Lower lobe of right lung (tissue), 2 donors: Measurements from ENCODE around the gene SNX8. TPM values are rescaled to one million over a fixed set of nuclear protein-coding genes. Genes with fewer than 3 reads are reported as not detected.

ENCODE experiments used
- ATAC-seq, 2 donors: fragments of 200-7000 bp; cut with Tn5 transposase; one replicate each; pipeline ENCODE4 v1.9.1; 2020 to 2022; ENCODE audit warnings: mild to moderate bottlenecking in 2 of 2, moderate library complexity in 2 of 2
- DNase-seq: peaks from one replicate; pipeline ENCODE4 v3.0.0-alpha.2; 2020
- H3K27ac ChIP-seq: fragments of 200-600 bp; one replicate; pipeline ENCODE4 v1.8.0; 2022
- H3K27me3 ChIP-seq: fragments of 200-600 bp; one replicate; pipeline ENCODE4 v1.8.0; 2022; ENCODE audit warnings: low read depth
- H3K36me3 ChIP-seq: fragments of 200-600 bp; one replicate; pipeline ENCODE4 v1.8.0; 2022; ENCODE audit warnings: mild to moderate bottlenecking
- H3K4me1 ChIP-seq: fragments of 200-600 bp; one replicate; pipeline ENCODE4 v1.8.0; 2022
- H3K4me3 ChIP-seq: fragments of 200-600 bp; one replicate; pipeline ENCODE4 v1.8.0; 2022; ENCODE audit warnings: mild to moderate bottlenecking
- H3K9me3 ChIP-seq: fragments of 200-600 bp; one replicate; pipeline ENCODE4 v1.8.0; 2022
- CTCF ChIP-seq: fragments of 200-600 bp; IDR thresholded peaks from one replicate; pipeline ENCODE4 v1.8.0; 2022; ENCODE audit warnings: antibody characterized with exemption, mild to moderate bottlenecking
- intact Hi-C: fragments of 100-400 bp; cut with DNase I; formaldehyde crosslinking; loops from one replicate; pipeline ENCODE4 v1.11.0; 2022
- total RNA-seq: library from RNA; stranded (reverse); fragmentation: NEBNext Ultra II Directional; extraction: Animal tissue kit (Norgen Biotek cat#: 25700); gene quantifications from one replicate; pipeline ENCODE4 v1.2.1, GENCODE V29; 2021
- donor health status: DM: no; HTN: yes; CAD: no; lungs with severe emphysema.

SNX8 gene
- total RNA-seq, 1 donor from 2014 or later: 43.1 TPM

- DNase-seq (no peak), ATAC-seq (no peak)
- H3K27me3 ChIP-seq: no peaks in the 10 kb centered on the region
- intact Hi-C loops: no loop called here
- H3K4me1 ChIP-seq: no peaks in the 10 kb centered on the region
- no peak overlapping the region for H3K4me3 ChIP-seq
- TF ChIP-seq CTCF: no peak
- H3K27ac ChIP-seq: no peak overlapping the region
- H3K9me3 ChIP-seq: no peaks in the 10 kb centered on the region
- peaks cover 41% of the 10 kb centered on the region for H3K36me3 ChIP-seq
These were observed 39.1 kb downstream of the SNX8 start for GRCh38 chr7:2275101-2275500.

GRCh38 chr7:2274666-2275065 lies 39.6 kb downstream of the SNX8 start:
- H3K36me3 ChIP-seq: peaks cover 41% of the 10 kb centered on the region
- no peak for DNase-seq
- ATAC-seq: peak in 1 of 2 donors; percentile 21

GRCh38 chr7:2273866-2274265 lies 40.4 kb downstream of the SNX8 start:
- peaks cover 41% of the 10 kb centered on the region for H3K36me3 ChIP-seq
- no peak for DNase-seq
- intact Hi-C loops: no loop called here
- no peak for ATAC-seq
- H3K27ac ChIP-seq: no peak overlapping the region
- H3K4me1 ChIP-seq: no peaks in the 10 kb centered on the region
- H3K4me3 ChIP-seq: no peak overlapping the region
- H3K27me3 ChIP-seq: no peaks in the 10 kb centered on the region
- H3K9me3 ChIP-seq: no peaks in the 10 kb centered on the region
- TF ChIP-seq CTCF: no peak

More at GRCh38 chr7:2274666-2275065, 39.6 kb downstream of the SNX8 start:
- no peaks in the 10 kb centered on the region for H3K27me3 ChIP-seq
- H3K4me1 ChIP-seq: no peaks in the 10 kb centered on the region
- H3K27ac ChIP-seq: no peak overlapping the region
- no peak overlapping the region for H3K4me3 ChIP-seq
- no peaks in the 10 kb centered on the region for H3K9me3 ChIP-seq
- intact Hi-C loops: no loop called here
- no peak for TF ChIP-seq CTCF

GRCh38 chr7:2272031-2272430 lies 42.2 kb downstream of the SNX8 start:
- no peak for DNase-seq
- H3K27me3 ChIP-seq: no peaks in the 10 kb centered on the region
- no peaks in the 10 kb centered on the region for H3K9me3 ChIP-seq
- intact Hi-C loops: no loop called here
- H3K27ac ChIP-seq: no peak overlapping the region
- H3K4me3 ChIP-seq: no peak overlapping the region
- no peaks in the 10 kb centered on the region for H3K4me1 ChIP-seq
- ATAC-seq: no peak
- H3K36me3 ChIP-seq: peaks cover 32% of the 10 kb centered on the region
- TF ChIP-seq CTCF: no peak

- H3K27me3 ChIP-seq: no peaks in the 10 kb centered on the region
- H3K9me3 ChIP-seq: no peaks in the 10 kb centered on the region
- H3K36me3 ChIP-seq: peaks cover 27% of the 10 kb centered on the region
- DNase-seq: no peak
- H3K4me3 ChIP-seq: no peak overlapping the region
- no peak overlapping the region for H3K27ac ChIP-seq
- ATAC-seq: no peak
- intact Hi-C loops: no loop called here
- no peaks in the 10 kb centered on the region for H3K4me1 ChIP-seq
- no peak for TF ChIP-seq CTCF
These were observed 42.8 kb downstream of the SNX8 start for GRCh38 chr7:2271273-2272026.
